ENCODE measurements around the gene SLC33A1. TPM values are rescaled to one million over a fixed set of nuclear protein-coding genes. Genes with fewer than 3 reads are reported as not detected.

Gene SLC33A1
- total RNA-seq, 2 donors from 2014 or later = 24.6 to 24.8 TPM

- H3K36me3 ChIP-seq (ENCODE audit: control insufficient read depth, insufficient read depth, low read length) = no peaks in the 10 kb centered on the region
- H3K9ac ChIP-seq (ENCODE audit: extremely low read depth, low read length, poor library complexity, severe bottlenecking) = no peak overlapping the region
- H3K4me3 ChIP-seq (ENCODE audit: low read length) = peak overlapping the region; percentile 89
- no peaks in the 10 kb centered on the region for H3K9me3 Mint-ChIP-seq
- no peaks in the 10 kb centered on the region for H3K27me3 Mint-ChIP-seq (ENCODE audit: insufficient read depth)
- H3K4me1 Mint-ChIP-seq = peaks cover 25% of the 10 kb centered on the region
- H3K4me3 Mint-ChIP-seq = peak overlapping the region; percentile 92
- H3K27ac ChIP-seq (ENCODE audit: low read depth, low read length) = no peak overlapping the region
- H3K27ac Mint-ChIP-seq = no peak overlapping the region
- H3K36me3 Mint-ChIP-seq (ENCODE audit: low read depth) = peaks cover 1% of the 10 kb centered on the region
- H3K27me3 ChIP-seq (ENCODE audit: control insufficient read depth, insufficient read depth, low read length, poor library complexity, severe bottlenecking) = no peaks in the 10 kb centered on the region
- no peaks in the 10 kb centered on the region for H3K9me3 ChIP-seq (ENCODE audit: control insufficient read depth, low read length)
- DNase-seq = no peak
- H3K4me1 ChIP-seq (ENCODE audit: control insufficient read depth, insufficient read depth, low read length) = peaks cover 10% of the 10 kb centered on the region
- 63 to 79% methylated on average over 3 to 6 of the region's 8 CpGs for WGBS, 2 experiments (ENCODE audit: insufficient coverage in 1 of 2, insufficient read length in 1 of 2)
- TF ChIP-seq CTCF (conservative IDR thresholded peaks at IDR 0.05) = no peak
Observed at GRCh38 chr3:155872904-155873646, 18.8 kb upstream of the SLC33A1 start.

- WGBS, 2 experiments (ENCODE audit: insufficient coverage in 1 of 2, insufficient read length in 1 of 2) = 1% methylated on average over 9 to 19 of the region's 19 CpGs
- peak overlapping the region; percentile 91 for H3K27ac Mint-ChIP-seq
Observed at GRCh38 chr3:155871746-155872158, 17.5 kb upstream of the SLC33A1 start.

More at GRCh38 chr3:155871746-155872158, 17.5 kb upstream of the SLC33A1 start:
- H3K36me3 Mint-ChIP-seq (ENCODE audit: low read depth) = peaks cover 1% of the 10 kb centered on the region
- peak overlapping the region; percentile 92 for H3K4me3 Mint-ChIP-seq
- H3K27me3 Mint-ChIP-seq (ENCODE audit: insufficient read depth) = no peaks in the 10 kb centered on the region
- Histone ChIP-seq H3K4me3 (ENCODE audit: low read length) (peak overlapping the region; percentile 89), H3K9ac (ENCODE audit: extremely low read depth, low read length, poor library complexity, severe bottlenecking) (peak overlapping the region; percentile 83), H3K36me3 (ENCODE audit: control insufficient read depth, insufficient read depth, low read length) (no peaks in the 10 kb centered on the region), H3K9me3 (ENCODE audit: control insufficient read depth, low read length) (no peaks in the 10 kb centered on the region), H3K27ac (ENCODE audit: low read depth, low read length) (peak overlapping the region; percentile 51), H3K4me1 (ENCODE audit: control insufficient read depth, insufficient read depth, low read length) (peaks cover 10% of the 10 kb centered on the region), H3K27me3 (ENCODE audit: control insufficient read depth, insufficient read depth, low read length, poor library complexity, severe bottlenecking) (no peaks in the 10 kb centered on the region)
- peaks cover 22% of the 10 kb centered on the region for H3K4me1 Mint-ChIP-seq
- DNase-seq = no peak
- no peaks in the 10 kb centered on the region for H3K9me3 Mint-ChIP-seq
- no peak for TF ChIP-seq CTCF (conservative IDR thresholded peaks at IDR 0.05)
